ENCODE measurements around the gene FAM181A.

FAM181A gene

GRCh38 chr14:93956514-93957332, 29.6 kb downstream of the FAM181A start:
- H3K36me3 ChIP-seq (ENCODE audit: control insufficient read depth, insufficient read depth, low read length): no peaks in the 10 kb centered on the region
- H3K4me3 ChIP-seq (ENCODE audit: low read length): no peak overlapping the region
- H3K9me3 ChIP-seq (ENCODE audit: control insufficient read depth, low read length): no peaks in the 10 kb centered on the region
- H3K27me3 ChIP-seq (ENCODE audit: control insufficient read depth, insufficient read depth, low read length): no peaks in the 10 kb centered on the region
- H3K9ac ChIP-seq (ENCODE audit: low read length): no peak overlapping the region
- peaks cover 33% of the 10 kb centered on the region for H3K4me1 ChIP-seq (ENCODE audit: control insufficient read depth, insufficient read depth, low read length)

GRCh38 chr14:93957333-93957710, 30.2 kb downstream of the FAM181A start:
- no peak overlapping the region for H3K4me3 ChIP-seq (ENCODE audit: low read length)
- no peaks in the 10 kb centered on the region for H3K27me3 ChIP-seq (ENCODE audit: control insufficient read depth, insufficient read depth, low read length)
- H3K4me1 ChIP-seq (ENCODE audit: control insufficient read depth, insufficient read depth, low read length): peaks cover 33% of the 10 kb centered on the region
- no peaks in the 10 kb centered on the region for H3K36me3 ChIP-seq (ENCODE audit: control insufficient read depth, insufficient read depth, low read length)
- no peaks in the 10 kb centered on the region for H3K9me3 ChIP-seq (ENCODE audit: control insufficient read depth, low read length)
- H3K9ac ChIP-seq (ENCODE audit: low read length): no peak overlapping the region

GRCh38 chr14:93957751-93958566, 30.8 kb downstream of the FAM181A start:
- Histone ChIP-seq H3K27me3 (ENCODE audit: control insufficient read depth, insufficient read depth, low read length) (no peaks in the 10 kb centered on the region), H3K4me3 (ENCODE audit: low read length) (no peak overlapping the region), H3K9ac (ENCODE audit: low read length) (no peak overlapping the region), H3K4me1 (ENCODE audit: control insufficient read depth, insufficient read depth, low read length) (peaks cover 33% of the 10 kb centered on the region), H3K9me3 (ENCODE audit: control insufficient read depth, low read length) (no peaks in the 10 kb centered on the region), H3K36me3 (ENCODE audit: control insufficient read depth, insufficient read depth, low read length) (no peaks in the 10 kb centered on the region)

- H3K27me3 ChIP-seq (ENCODE audit: control insufficient read depth, insufficient read depth, low read length): no peaks in the 10 kb centered on the region
Measured at GRCh38 chr14:93958567-93959238, 31.6 kb downstream of the FAM181A start.

GRCh38 chr14:93959239-93960107, 32.3 kb downstream of the FAM181A start:
- no peak overlapping the region for H3K4me3 ChIP-seq (ENCODE audit: low read length)
- no peak overlapping the region for H3K9ac ChIP-seq (ENCODE audit: low read length)
- H3K36me3 ChIP-seq (ENCODE audit: control insufficient read depth, insufficient read depth, low read length): no peaks in the 10 kb centered on the region
- no peaks in the 10 kb centered on the region for H3K9me3 ChIP-seq (ENCODE audit: control insufficient read depth, low read length)
- peaks cover 33% of the 10 kb centered on the region for H3K4me1 ChIP-seq (ENCODE audit: control insufficient read depth, insufficient read depth, low read length)
- no peaks in the 10 kb centered on the region for H3K27me3 ChIP-seq (ENCODE audit: control insufficient read depth, insufficient read depth, low read length)

More at GRCh38 chr14:93958567-93959238, 31.6 kb downstream of the FAM181A start:
- no peaks in the 10 kb centered on the region for H3K9me3 ChIP-seq (ENCODE audit: control insufficient read depth, low read length)
- no peak overlapping the region for H3K9ac ChIP-seq (ENCODE audit: low read length)
- no peak overlapping the region for H3K4me3 ChIP-seq (ENCODE audit: low read length)
- peaks cover 33% of the 10 kb centered on the region for H3K4me1 ChIP-seq (ENCODE audit: control insufficient read depth, insufficient read depth, low read length)
- no peaks in the 10 kb centered on the region for H3K36me3 ChIP-seq (ENCODE audit: control insufficient read depth, insufficient read depth, low read length)

- Histone ChIP-seq H3K9ac (ENCODE audit: low read length) (no peak overlapping the region), H3K4me3 (ENCODE audit: low read length) (no peak overlapping the region), H3K4me1 (ENCODE audit: control insufficient read depth, insufficient read depth, low read length) (peaks cover 33% of the 10 kb centered on the region), H3K9me3 (ENCODE audit: control insufficient read depth, low read length) (no peaks in the 10 kb centered on the region), H3K36me3 (ENCODE audit: control insufficient read depth, insufficient read depth, low read length) (no peaks in the 10 kb centered on the region), H3K27me3 (ENCODE audit: control insufficient read depth, insufficient read depth, low read length) (no peaks in the 10 kb centered on the region)
Measured at GRCh38 chr14:93960108-93960475, 32.9 kb downstream of the FAM181A start.

GRCh38 chr14:93960774-93961438, 33.8 kb downstream of the FAM181A start:
- peaks cover 31% of the 10 kb centered on the region for H3K4me1 ChIP-seq (ENCODE audit: control insufficient read depth, insufficient read depth, low read length)
- no peaks in the 10 kb centered on the region for H3K36me3 ChIP-seq (ENCODE audit: control insufficient read depth, insufficient read depth, low read length)

GRCh38 chr14:93961620-93962019, 34.5 kb downstream of the FAM181A start:
- Histone ChIP-seq H3K27me3 (ENCODE audit: control insufficient read depth, insufficient read depth, low read length) (no peaks in the 10 kb centered on the region), H3K9me3 (ENCODE audit: control insufficient read depth, low read length) (no peaks in the 10 kb centered on the region), H3K4me3 (ENCODE audit: low read length) (no peak overlapping the region), H3K9ac (ENCODE audit: low read length) (no peak overlapping the region), H3K4me1 (ENCODE audit: control insufficient read depth, insufficient read depth, low read length) (peaks cover 34% of the 10 kb centered on the region), H3K36me3 (ENCODE audit: control insufficient read depth, insufficient read depth, low read length) (no peaks in the 10 kb centered on the region)

More at GRCh38 chr14:93960774-93961438, 33.8 kb downstream of the FAM181A start:
- H3K9ac ChIP-seq (ENCODE audit: low read length): no peak overlapping the region
- H3K27me3 ChIP-seq (ENCODE audit: control insufficient read depth, insufficient read depth, low read length): no peaks in the 10 kb centered on the region
- H3K4me3 ChIP-seq (ENCODE audit: low read length): no peak overlapping the region
- H3K9me3 ChIP-seq (ENCODE audit: control insufficient read depth, low read length): no peaks in the 10 kb centered on the region

- no peak overlapping the region for H3K4me3 ChIP-seq (ENCODE audit: low read length)
- H3K27me3 ChIP-seq (ENCODE audit: control insufficient read depth, insufficient read depth, low read length): no peaks in the 10 kb centered on the region
- peaks cover 31% of the 10 kb centered on the region for H3K4me1 ChIP-seq (ENCODE audit: control insufficient read depth, insufficient read depth, low read length)
- H3K9me3 ChIP-seq (ENCODE audit: control insufficient read depth, low read length): no peaks in the 10 kb centered on the region
- no peaks in the 10 kb centered on the region for H3K36me3 ChIP-seq (ENCODE audit: control insufficient read depth, insufficient read depth, low read length)
- no peak overlapping the region for H3K9ac ChIP-seq (ENCODE audit: low read length)
Measured at GRCh38 chr14:93962701-93963601, 35.8 kb downstream of the FAM181A start.

- Histone ChIP-seq H3K4me1 (ENCODE audit: control insufficient read depth, insufficient read depth, low read length) (peaks cover 29% of the 10 kb centered on the region), H3K36me3 (ENCODE audit: control insufficient read depth, insufficient read depth, low read length) (no peaks in the 10 kb centered on the region), H3K9me3 (ENCODE audit: control insufficient read depth, low read length) (no peaks in the 10 kb centered on the region), H3K9ac (ENCODE audit: low read length) (no peak overlapping the region), H3K27me3 (ENCODE audit: control insufficient read depth, insufficient read depth, low read length) (no peaks in the 10 kb centered on the region), H3K4me3 (ENCODE audit: low read length) (no peak overlapping the region)
Measured at GRCh38 chr14:93963692-93964091, 36.5 kb downstream of the FAM181A start.
